HepG2 (cell line): ENCODE measurements around the gene DHX16. TPM values are rescaled to one million over a fixed set of nuclear protein-coding genes. Genes with fewer than 3 reads are reported as not detected.

Source experiments
- ATF7-NPFF ChIP-seq: sonication (generic); formaldehyde crosslinking; IDR thresholded peaks from 2 replicates; pipeline ENCODE4 v1.8.1; 2023; ENCODE audit warnings: mild to moderate bottlenecking, low read depth, missing genetic modification reagents, moderate library complexity
- HDAC2 ChIP-seq: sonication (generic); formaldehyde crosslinking; IDR thresholded peaks from 2 replicates; pipeline ENCODE4 v1.4.0; 2020; ENCODE audit warnings: missing genetic modification reagents
- HNF4A ChIP-seq: sonication (generic); formaldehyde crosslinking; IDR thresholded peaks from 2 replicates; pipeline ENCODE4 v1.4.0; 2020; ENCODE audit warnings: missing genetic modification reagents
- MYC ChIP-seq: sonication (generic); formaldehyde crosslinking; IDR thresholded peaks from 2 replicates; pipeline ENCODE4 v1.9.0; 2021; ENCODE audit warnings: missing genetic modification reagents, borderline replicate concordance
- NR2C2 ChIP-seq: sonication (generic); formaldehyde crosslinking; IDR thresholded peaks from 2 replicates; pipeline ENCODE4 v1.4.0; 2020; ENCODE audit warnings: missing genetic modification reagents, mild to moderate bottlenecking, moderate library complexity, borderline replicate concordance
- NR2F1 ChIP-seq, 2 experiments: fragments of 450-650 bp in 1 of 2; formaldehyde crosslinking in 1 of 2; IDR thresholded peaks; 2 replicates each; pipeline versions ENCODE4 v1.5.0 to v1.6.1; 2016 to 2020; ENCODE audit warnings: mild to moderate bottlenecking in 1 of 2, missing compliant biosample characterization in 1 of 2, missing genetic modification reagents in 1 of 2, moderate library complexity in 1 of 2
- PATZ1 ChIP-seq: sonication (generic); formaldehyde crosslinking; IDR thresholded peaks from 2 replicates; pipeline ENCODE4 v1.4.0; 2020; ENCODE audit warnings: missing genetic modification reagents
- PAX8 ChIP-seq: sonication (generic); formaldehyde crosslinking; IDR thresholded peaks from 2 replicates; pipeline ENCODE4 v1.8.0; 2022; ENCODE audit warnings: mild to moderate bottlenecking, missing genetic modification reagents, borderline replicate concordance
- RFX1 ChIP-seq: fragments of 450-650 bp; IDR thresholded peaks from 2 replicates; pipeline ENCODE4 v1.6.1; 2017
- SAFB2 ChIP-seq: sonication (generic); formaldehyde crosslinking; IDR thresholded peaks from 2 replicates; pipeline ENCODE4 v1.5.1; 2020; ENCODE audit warnings: missing genetic modification reagents, low read depth, mild to moderate bottlenecking, borderline replicate concordance
- SIX1 ChIP-seq: sonication (generic); formaldehyde crosslinking; IDR thresholded peaks from 2 replicates; pipeline ENCODE4 v1.4.0; 2020; ENCODE audit warnings: missing genetic modification reagents, borderline replicate concordance
- SRSF4 ChIP-seq: fragments of 200-400 bp; formaldehyde crosslinking; IDR thresholded peaks from one replicate; pipeline ENCODE4 v1.6.1; 2018; ENCODE audit warnings: mild to moderate bottlenecking, low read depth, low read length, moderate library complexity; ENCODE audit not compliant: poor library complexity, severe bottlenecking
- ZBTB21 ChIP-seq: sonication (generic); formaldehyde crosslinking; IDR thresholded peaks from 2 replicates; pipeline ENCODE4 v1.4.0; 2020; ENCODE audit warnings: missing genetic modification reagents
- ZMYM2 ChIP-seq: sonication (generic); formaldehyde crosslinking; IDR thresholded peaks from 2 replicates; pipeline ENCODE4 v1.8.0; 2022; ENCODE audit warnings: mild to moderate bottlenecking, missing genetic modification reagents
- ZNF180 ChIP-seq: sonication (generic); formaldehyde crosslinking; IDR thresholded peaks from 2 replicates; pipeline ENCODE4 v1.4.0; 2020; ENCODE audit warnings: low read depth, missing genetic modification reagents, borderline replicate concordance
- ZNF33A ChIP-seq: sonication (generic); formaldehyde crosslinking; IDR thresholded peaks from 2 replicates; pipeline ENCODE4 v1.5.1; 2020; ENCODE audit warnings: missing genetic modification reagents, mild to moderate bottlenecking, moderate library complexity, borderline replicate concordance
- ZNF704 ChIP-seq: sonication (generic); formaldehyde crosslinking; IDR thresholded peaks from 2 replicates; pipeline ENCODE4 v1.8.1; 2023; ENCODE audit warnings: mild to moderate bottlenecking, inconsistent platforms, moderate library complexity, missing genetic modification reagents, borderline replicate concordance
- ZNF800 ChIP-seq: sonication (generic); formaldehyde crosslinking; IDR thresholded peaks from 2 replicates; pipeline ENCODE4 v1.4.0; 2020; ENCODE audit warnings: missing genetic modification reagents
- polyA plus RNA-seq, 8 experiments: library from polyadenylated mRNA; depleted of rRNA in 3 of 8; stranded (reverse) in 7 of 8; unstranded in 1 of 8; fragments of >200 nt; fragmentation: Illumina TruSeq in 4 of 8; extraction: Trizol in 4 of 8; gene quantifications; 2 replicates each; pipeline versions ENCODE4 v1.2.1 to v1.2.3, GENCODE V29; 2011 to 2016; ENCODE audit warnings: low read depth in 4 of 8, missing spikeins in 1 of 8, mixed read lengths in 1 of 8; ENCODE audit not compliant: insufficient read depth in 1 of 8
- total RNA-seq, 5 experiments: library from RNA; depleted of rRNA; stranded (reverse); fragments of >200 nt; fragmentation: Illumina TruSeq; extraction: Trizol; gene quantifications; 2 replicates each; pipeline ENCODE4 v1.2.3, GENCODE V29; 2016; ENCODE audit warnings: low read depth in 1 of 5
- TF ChIP-seq, protein P1 (sequence below): sonication (generic); formaldehyde crosslinking; conservative IDR thresholded peaks from 2 replicates; pipeline ENCODE4 v1.4.0; 2020; ENCODE audit warnings: missing genetic modification reagents
- TF ChIP-seq, protein P2 (sequence below): sonication (generic); formaldehyde crosslinking; IDR thresholded peaks from 2 replicates; pipeline ENCODE4 v1.5.0; 2020; ENCODE audit warnings: missing genetic modification reagents, mild to moderate bottlenecking, borderline replicate concordance

DHX16 gene
- total and polyA plus RNA-seq, 2 of the 13 experiments (the other 11 are each of a cell fraction or from before 2014, with no cell fraction given) = 57.0 to 58.5 TPM

DNA sequence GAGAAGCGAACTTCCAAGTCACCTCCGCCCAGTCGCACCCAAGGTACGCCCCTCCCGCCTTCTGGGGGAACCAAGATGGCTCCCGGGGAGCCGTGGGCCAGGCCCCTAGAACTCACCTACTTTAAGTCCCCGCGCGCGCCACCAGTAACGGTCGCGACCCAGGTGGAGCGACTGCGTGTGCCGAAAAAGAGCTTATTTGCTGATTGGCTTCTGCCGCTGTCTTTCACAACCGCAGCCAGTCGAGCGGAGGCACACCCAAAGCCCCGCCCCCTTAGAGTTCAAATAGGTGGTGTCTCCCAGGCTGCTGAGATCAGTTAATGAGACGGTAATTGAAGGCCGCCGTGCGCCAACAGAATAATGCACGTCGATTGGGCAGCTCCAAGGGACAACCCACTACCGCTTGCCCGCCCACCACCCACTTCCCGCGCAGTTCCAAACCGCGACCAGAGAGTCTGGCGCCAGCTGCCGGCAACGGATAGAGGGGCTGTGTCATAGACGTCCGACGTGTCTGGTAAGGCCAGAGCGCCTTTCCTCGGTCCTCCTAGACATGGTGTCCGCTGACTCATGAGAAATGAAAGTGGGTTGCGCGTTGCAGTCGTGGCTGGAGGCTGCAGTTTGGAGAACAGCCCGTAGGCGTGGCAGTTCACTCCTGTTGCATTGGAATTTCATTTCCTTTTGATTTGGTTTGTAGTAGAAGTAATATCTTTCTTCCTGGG lies 44.5 kb upstream of the DHX16 start, which contains the start of gene MDC1 (continued):
- peak; percentile 43; the same call in 1 of the 2 replicates for TF ChIP-seq ZNF800
- peak; percentile 86 for TF ChIP-seq SAFB2 (CRISPR knock-in tag)
- 0 out of 4 replicates have a peak, but pooled peaks have one; percentile 6 to 21 for TF ChIP-seq NR2F1 (CRISPR knock-in tag; IDR thresholded peaks at IDR 0.05)
- peak; percentile 93 for TF ChIP-seq MYC (CRISPR knock-in tag)
- TF ChIP-seq, protein P1, sequence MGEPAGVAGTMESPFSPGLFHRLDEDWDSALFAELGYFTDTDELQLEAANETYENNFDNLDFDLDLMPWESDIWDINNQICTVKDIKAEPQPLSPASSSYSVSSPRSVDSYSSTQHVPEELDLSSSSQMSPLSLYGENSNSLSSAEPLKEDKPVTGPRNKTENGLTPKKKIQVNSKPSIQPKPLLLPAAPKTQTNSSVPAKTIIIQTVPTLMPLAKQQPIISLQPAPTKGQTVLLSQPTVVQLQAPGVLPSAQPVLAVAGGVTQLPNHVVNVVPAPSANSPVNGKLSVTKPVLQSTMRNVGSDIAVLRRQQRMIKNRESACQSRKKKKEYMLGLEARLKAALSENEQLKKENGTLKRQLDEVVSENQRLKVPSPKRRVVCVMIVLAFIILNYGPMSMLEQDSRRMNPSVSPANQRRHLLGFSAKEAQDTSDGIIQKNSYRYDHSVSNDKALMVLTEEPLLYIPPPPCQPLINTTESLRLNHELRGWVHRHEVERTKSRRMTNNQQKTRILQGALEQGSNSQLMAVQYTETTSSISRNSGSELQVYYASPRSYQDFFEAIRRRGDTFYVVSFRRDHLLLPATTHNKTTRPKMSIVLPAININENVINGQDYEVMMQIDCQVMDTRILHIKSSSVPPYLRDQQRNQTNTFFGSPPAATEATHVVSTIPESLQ (CRISPR knock-in tag) = peak; percentile 85; the same call in 1 of the 2 replicates
- peak; percentile 68 for TF ChIP-seq PATZ1
- TF ChIP-seq ZNF33A (CRISPR knock-in tag) = no peak; the same call in 1 of the 2 replicates
- TF ChIP-seq ZNF180 (CRISPR knock-in tag) = no peak
- TF ChIP-seq SRSF4 = no peak
- no peak; the same call in 1 of the 2 replicates for TF ChIP-seq SIX1 (CRISPR knock-in tag)
- 0 out of 2 replicates have a peak, but pooled peaks have one; percentile 14 for TF ChIP-seq ZBTB21 (CRISPR knock-in tag)
- TF ChIP-seq HDAC2 (CRISPR knock-in tag) = peak; percentile 92
- TF ChIP-seq ZMYM2 = peak; percentile 95
- TF ChIP-seq, protein P2, sequence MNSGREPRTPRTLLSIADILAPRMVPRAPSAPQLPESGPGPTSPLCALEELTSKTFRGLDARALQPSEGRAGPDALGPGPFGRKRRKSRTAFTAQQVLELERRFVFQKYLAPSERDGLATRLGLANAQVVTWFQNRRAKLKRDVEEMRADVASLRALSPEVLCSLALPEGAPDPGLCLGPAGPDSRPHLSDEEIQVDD (CRISPR knock-in tag) = 0 out of 2 replicates have a peak, but pooled peaks have one; percentile 22
- no peak for TF ChIP-seq RFX1
- 0 out of 2 replicates have a peak, but pooled peaks have one; percentile 90 for TF ChIP-seq ZNF704
- TF ChIP-seq HNF4A (CRISPR knock-in tag) = peak; percentile 26; the same call in 1 of the 2 replicates
- peak; percentile 90 for TF ChIP-seq NR2C2 (CRISPR knock-in tag)
- peak; percentile 81; the same call in 1 of the 2 replicates for TF ChIP-seq PAX8
- TF ChIP-seq ATF7-NPFF (CRISPR knock-in tag) = peak; percentile 94; the same call in 1 of the 2 replicates
